ENCODE data around the gene CKM.

DNA sequence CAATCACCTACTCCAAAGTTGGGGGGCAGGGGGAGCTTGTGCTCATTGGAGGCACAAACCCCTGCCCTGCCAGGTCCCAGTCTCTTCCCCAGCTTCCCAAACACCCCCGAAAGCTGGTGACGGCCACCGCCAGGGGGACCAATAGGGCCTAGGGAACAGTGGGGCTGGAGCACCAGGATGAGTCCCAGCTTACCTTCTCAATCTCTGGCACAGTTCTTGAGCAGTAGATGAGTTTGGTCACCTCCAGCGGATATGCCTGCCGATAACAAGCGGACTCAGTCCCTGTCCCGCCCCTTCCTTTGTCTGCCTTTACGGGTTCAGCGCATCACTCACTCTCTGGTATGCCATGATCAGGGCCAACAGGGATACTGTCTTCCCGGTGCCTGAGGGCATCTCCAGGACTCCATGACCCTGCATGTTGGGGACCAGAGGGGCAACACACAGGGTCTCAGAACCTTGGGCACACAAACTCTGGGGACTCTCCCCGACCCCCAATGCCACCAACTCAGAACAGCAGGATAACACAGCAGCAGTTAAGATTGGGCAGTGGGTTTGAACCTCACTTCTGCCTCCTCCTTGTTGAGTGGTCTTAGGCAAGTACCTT lies 46.2 kb upstream of the CKM start:
- TF ChIP-seq POLR2A (IDR thresholded peaks at IDR 0.05; ENCODE audit: low read depth) (no peak), POLR2AphosphoS5 (IDR thresholded peaks at IDR 0.05) (no peak), EP300 (IDR thresholded peaks at IDR 0.05) (no peak)
- TF ChIP-seq, protein P1, sequence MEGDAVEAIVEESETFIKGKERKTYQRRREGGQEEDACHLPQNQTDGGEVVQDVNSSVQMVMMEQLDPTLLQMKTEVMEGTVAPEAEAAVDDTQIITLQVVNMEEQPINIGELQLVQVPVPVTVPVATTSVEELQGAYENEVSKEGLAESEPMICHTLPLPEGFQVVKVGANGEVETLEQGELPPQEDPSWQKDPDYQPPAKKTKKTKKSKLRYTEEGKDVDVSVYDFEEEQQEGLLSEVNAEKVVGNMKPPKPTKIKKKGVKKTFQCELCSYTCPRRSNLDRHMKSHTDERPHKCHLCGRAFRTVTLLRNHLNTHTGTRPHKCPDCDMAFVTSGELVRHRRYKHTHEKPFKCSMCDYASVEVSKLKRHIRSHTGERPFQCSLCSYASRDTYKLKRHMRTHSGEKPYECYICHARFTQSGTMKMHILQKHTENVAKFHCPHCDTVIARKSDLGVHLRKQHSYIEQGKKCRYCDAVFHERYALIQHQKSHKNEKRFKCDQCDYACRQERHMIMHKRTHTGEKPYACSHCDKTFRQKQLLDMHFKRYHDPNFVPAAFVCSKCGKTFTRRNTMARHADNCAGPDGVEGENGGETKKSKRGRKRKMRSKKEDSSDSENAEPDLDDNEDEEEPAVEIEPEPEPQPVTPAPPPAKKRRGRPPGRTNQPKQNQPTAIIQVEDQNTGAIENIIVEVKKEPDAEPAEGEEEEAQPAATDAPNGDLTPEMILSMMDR (IDR thresholded peaks at IDR 0.05) = no peak
